Left hindlimb (tissue), 1 donor: ENCODE data around the gene NHSL1.

Experiments used
- DNase-seq: peaks from one replicate; pipeline ENCODE4 v3.0.0-alpha.2; 2018

Gene NHSL1

GRCh38 chr6:138523347-138524210, 24.3 kb upstream of the NHSL1 start:
- no peak for DNase-seq

GRCh38 chr6:138522611-138523010, 23.3 kb upstream of the NHSL1 start:
- DNase-seq, result no peak

DNA sequence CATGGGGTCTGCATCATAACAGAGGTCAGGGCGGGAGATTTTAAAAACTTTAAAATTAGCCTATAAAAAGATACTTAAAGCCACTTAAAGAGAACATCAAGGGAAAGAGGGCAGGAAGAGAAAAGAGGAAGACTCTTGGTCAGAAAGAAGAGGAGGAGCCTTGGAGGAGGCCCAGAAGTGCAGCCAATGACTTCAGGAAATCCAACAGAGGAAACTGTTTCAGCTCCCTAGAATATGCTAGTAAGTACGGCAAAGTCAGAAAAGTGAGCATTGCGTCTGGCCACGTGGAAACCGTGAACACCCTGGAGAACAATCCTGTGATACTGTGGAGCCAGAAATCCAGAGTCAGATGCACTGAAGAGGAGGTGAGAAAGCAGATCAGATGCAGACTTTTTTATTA, 22.5 kb upstream of the NHSL1 start:
- no peak for DNase-seq

DNA sequence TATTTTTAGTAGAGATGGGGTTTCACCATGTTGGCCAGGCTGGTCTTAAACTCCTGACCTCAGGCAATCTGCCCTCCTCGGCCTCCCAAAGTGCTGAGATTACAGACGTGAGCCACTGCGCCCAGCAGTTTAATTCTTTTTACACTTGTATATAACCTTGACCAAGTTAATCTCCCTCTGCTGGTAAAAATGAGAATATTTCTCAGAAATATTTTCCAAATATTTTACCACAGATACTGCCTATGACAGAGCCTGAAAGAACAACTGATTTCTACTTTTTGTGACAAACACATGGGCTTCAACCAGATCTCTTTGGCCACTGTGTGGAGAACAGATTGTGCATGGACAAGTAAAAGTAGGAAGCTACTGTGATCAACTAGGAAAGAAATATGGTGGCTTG, 21.2 kb upstream of the NHSL1 start:
- no peak for DNase-seq

GRCh38 chr6:138518054-138518453, 18.8 kb upstream of the NHSL1 start:
- DNase-seq, result no peak

GRCh38 chr6:138517635-138518034, 18.3 kb upstream of the NHSL1 start:
- no peak for DNase-seq

GRCh38 chr6:138515657-138516248, 16.5 kb upstream of the NHSL1 start:
- DNase-seq, result no peak

- no peak for DNase-seq
Measured at GRCh38 chr6:138514860-138515540, 15.7 kb upstream of the NHSL1 start.

DNA sequence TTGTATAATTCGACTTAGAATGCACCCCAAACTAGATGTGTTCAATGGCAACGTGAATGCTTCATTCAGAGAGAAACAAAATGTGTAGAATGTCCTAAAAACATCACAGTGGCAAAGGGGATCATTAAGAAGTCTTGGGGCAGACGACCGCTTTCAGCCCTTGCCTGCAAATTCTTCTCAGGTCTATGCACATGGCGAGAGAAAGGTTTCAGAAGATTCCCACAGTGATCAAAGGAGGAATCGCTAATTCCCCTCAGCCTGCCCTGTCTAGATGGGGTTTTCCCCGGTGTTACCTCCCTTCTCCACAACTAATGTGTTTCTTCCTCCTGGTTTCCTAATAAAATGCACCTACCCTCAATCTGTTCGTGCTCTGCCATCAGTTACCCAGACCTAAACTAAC, 13.3 kb upstream of the NHSL1 start:
- no peak for DNase-seq

DNA sequence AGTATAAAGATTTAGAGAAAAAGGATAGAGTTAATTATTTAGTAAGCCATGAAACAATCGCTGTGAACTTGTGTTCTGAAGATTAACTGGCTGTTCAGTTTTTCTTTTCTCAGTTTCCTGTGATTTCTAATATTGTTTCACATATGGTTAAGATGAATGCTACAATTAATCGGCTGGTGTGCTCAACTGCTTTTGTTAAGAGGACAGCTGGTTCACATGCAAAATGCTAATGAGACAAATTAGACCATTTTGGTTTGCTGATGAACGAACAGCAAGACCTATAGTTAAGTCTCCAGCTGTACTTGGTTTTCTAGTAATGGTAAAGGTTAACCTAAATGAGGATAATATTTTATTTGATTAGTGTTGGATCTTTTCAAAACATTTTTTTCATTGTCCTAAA, 10.8 kb upstream of the NHSL1 start:
- DNase-seq, result no peak

GRCh38 chr6:138509371-138509770, 10.1 kb upstream of the NHSL1 start:
- DNase-seq, result no peak

DNA sequence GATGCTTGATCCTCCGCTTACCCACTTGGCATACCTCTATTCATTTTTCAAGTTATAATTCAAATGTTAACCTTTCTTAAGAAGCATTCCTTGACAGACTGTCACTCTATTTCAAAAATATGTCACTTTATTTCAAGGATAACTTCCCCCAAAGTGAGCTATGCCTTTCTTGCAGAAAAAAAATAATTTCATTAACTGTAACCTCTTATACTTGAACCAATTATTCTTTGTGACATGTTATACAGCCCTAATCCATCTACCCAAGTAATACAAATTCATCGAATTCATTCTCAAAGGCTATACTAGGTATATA, 9.3 kb upstream of the NHSL1 start:
- no peak for DNase-seq

DNA sequence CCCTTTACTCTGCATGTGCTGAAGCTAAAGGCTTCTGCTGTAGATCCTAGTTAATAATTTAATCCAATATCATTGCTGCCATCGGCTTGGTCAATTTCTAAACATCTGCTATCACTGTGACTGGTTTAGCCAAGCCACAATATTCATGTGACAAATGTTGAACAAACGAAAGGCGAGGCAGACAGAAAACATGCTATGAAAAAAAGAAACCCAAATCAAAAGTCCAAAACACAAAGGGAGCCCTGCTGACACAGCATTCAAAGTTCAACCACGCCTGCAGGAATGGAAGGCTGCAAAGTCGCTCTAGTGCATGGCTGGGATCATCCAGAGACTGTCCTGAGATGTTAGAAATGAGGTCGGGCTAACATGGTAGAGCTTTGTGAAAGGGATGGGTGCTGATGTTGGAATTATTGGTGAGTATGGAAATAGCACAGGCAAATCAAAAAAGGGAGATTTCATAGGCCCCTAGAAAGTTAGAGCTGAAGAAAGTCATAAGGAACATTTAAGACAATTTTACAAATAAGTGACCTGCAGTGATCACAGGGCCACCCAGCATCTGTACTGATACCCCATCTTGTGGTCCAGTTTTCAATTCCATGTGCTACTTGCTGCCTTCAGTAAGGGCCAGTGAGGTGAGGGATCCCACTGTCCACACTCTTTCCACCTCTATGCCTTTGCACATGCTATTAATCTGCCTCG, 8.8 kb upstream of the NHSL1 start:
- DNase-seq, result no peak

- no peak for DNase-seq
Measured at GRCh38 chr6:138504764-138505689, 5.7 kb upstream of the NHSL1 start.

DNA sequence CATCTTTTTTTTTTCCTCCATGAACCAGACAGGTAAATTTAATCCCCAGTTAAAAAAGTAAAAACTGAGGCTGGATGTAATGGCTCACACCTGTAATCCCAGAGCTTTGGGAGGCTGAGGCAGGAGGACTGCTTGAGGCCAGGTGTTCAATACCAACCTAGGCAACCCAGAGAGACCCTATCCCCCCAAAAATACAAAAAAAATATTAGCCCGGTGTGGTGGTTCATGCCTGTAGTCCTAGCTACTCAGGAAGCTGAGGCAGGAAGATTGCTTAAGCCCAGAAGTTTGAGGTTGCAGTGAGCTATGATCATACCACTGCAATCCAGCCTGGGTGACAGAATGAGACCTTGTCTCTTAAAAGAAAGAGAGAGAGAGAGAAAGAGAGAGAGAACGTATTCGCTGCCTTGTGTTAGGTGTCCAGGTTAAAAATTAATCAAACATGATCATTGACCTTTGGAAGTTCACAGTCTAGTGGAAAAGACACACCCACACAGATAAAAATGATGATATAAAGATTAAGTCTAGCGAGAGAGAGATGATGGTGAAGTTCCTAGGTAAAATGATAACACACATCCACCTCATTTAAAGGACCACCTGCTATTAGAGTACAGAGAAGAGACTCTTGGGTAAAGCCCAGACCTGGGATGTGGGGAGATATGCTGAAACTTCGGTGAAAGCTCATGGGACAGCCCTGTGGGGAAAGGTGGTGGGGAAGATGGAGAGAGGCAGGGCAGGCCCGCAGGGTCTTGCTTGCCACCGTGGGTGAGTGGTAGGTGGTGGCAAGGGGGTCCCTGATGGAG, 4.8 kb upstream of the NHSL1 start:
- no peak for DNase-seq

GRCh38 chr6:138502546-138502945, 3.3 kb upstream of the NHSL1 start:
- no peak for DNase-seq

- DNase-seq, result no peak
Measured at GRCh38 chr6:138500867-138501446, 1.7 kb upstream of the NHSL1 start.

DNA sequence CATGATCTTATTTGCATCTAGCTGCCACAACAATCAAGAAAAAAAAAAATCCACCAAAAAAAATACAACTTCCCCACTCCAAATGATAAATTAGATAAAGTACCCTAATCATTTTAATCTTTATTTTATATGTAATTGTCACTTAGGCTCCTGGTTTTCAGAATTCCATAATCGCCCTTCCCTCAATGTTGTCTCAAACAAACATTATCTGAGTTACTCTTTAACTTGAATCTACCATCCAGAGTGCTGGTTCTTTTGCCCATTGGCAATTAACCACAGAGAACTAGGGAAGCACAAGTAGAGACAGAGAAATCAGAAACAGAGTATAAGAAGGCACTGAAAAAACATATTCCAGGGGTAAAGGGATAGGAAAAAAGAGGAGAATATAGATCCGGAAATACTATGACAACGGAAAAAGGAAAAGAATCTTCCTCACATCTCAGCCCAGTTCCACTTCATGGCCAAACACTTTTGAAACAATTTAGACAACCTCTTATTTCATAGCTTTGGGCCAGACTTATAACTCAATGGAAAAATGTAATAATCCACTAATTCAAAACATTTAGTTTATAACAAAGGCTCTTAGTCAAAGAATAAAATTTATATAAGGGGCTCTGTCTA, 861 bp upstream of the NHSL1 start:
- no peak for DNase-seq

DNA sequence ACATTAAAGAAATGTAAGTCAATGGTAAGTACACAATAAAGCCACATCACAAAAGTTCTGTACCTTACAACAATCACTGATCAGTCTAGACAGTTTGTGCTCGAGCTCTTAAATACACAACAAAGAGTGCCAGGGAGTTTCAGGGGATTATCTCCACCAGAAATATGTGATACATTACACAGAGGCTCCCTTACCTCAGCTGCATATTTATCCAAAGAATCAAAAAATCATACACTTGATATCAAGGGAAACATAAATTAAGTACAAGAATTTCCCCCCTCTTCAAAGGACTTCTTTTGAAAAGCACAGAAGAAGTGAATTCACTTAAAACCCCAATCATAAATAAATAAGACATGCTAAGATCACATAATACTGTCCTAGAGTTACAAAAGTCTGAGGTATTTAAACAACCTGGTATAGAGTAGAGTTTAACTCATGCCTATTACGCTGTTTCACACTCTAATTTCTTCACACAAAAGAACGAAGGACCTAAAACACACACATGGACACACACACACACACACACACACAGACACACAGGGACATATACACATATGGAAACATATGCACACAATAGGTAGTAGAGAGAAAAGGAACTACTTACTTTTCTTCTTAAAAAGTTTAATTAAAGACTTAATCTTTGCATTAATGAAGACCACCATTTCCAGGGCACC, 528 bp downstream of the NHSL1 start:
- no peak for DNase-seq

- DNase-seq, result no peak
Measured at GRCh38 chr6:138497286-138497685, 2.0 kb downstream of the NHSL1 start.
